GF-D8 (cell line): ENCODE results near the gene OR11H12.
"Not testable (repeated sequence)": the region's sequence is repeated elsewhere in the genome, so short reads cannot be mapped to it uniquely, and the experiment has no call there.

Experiments used
- DNase-seq: peaks from one replicate; lab custom pipeline; 2025; lab: John Stamatoyannopoulos, UW

OR11H12 gene

GRCh38 chr14:18600817-18601216 is at the start of gene OR11H12:
Gene OR11H12, plus strand, starts transcription at chr14:18601117. Its CDS starts 0 bp downstream, at chr14:18601117.
- not testable (repeated sequence) for DNase-seq

- DNase-seq: not testable (repeated sequence)
These were observed 18.0 kb upstream of the OR11H12 start for GRCh38 chr14:18582908-18583307.

- not testable (repeated sequence) for DNase-seq
These were observed 25.8 kb downstream of the OR11H12 start for GRCh38 chr14:18626610-18627213.

- not testable (repeated sequence) for DNase-seq
These were observed 35.1 kb downstream of the OR11H12 start for GRCh38 chr14:18636066-18636465.

- not testable (repeated sequence) for DNase-seq
These were observed 37.1 kb downstream of the OR11H12 start for GRCh38 chr14:18638032-18638431.

GRCh38 chr14:18638785-18639184 is 37.9 kb downstream of the OR11H12 start:
- not testable (repeated sequence) for DNase-seq

- DNase-seq: not testable (repeated sequence)
These were observed 45.3 kb downstream of the OR11H12 start for GRCh38 chr14:18646075-18646730.
